HG02973 (cell line): Measurements from ENCODE around the gene TBCD.

ENCODE experiments used
- ATAC-seq: cut with Tn5 transposase; IDR thresholded peaks from one replicate; pipeline ENCODE4 v1.9.1; 2021; ENCODE audit warnings: moderate library complexity; ENCODE audit not compliant: unreplicated experiment

TBCD gene

DNA sequence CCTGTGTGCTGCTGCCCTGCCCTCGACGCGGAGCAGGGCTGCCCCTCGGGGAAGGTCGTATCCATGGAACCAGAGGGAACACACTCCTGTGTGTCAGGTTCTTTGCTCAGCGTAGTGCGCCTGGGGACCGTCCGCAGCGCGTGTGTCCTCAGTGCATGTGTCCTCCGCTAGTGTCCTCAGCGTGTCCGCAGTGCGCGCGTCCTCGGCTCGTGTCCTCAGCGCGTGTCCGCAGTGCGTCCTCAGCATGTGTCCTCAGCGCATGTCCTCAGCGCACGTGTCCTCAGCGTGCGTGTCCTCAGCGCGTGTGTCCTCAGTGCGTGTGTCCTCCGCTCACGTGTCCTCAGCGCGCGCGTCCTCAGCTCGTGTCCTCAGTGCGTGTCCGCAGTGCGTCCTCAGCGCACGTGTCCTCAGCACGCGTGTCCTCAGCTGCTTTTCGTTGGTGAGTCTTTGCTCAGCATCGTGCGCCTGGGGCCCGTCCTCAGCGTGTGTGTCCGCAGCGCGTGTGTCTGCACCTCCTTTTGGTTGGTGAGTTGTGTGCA, 147.2 kb downstream of the TBCD start:
- no peak for ATAC-seq

DNA sequence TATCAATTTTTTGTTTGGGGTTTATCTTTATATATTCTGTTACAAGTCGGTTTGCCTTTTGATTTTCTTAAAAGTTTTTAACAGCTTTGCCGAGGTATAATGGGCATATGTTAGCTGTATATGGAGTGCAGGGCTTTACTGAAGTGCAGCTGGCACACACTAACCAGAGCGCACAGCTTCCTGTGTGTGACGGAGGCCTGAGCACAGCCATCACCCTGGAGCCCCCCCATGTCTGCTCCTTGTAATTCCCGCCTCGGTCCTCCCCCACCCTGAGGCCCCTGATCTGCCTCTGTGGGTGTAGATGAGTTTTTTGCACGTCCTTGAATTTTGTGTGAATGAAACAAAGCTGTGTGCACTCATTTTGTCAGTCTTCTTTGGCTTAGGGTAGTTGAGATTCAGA, 148.1 kb downstream of the TBCD start:
- ATAC-seq = no peak

- ATAC-seq = no peak
Observed at GRCh38 chr17:82900741-82901140, 148.9 kb downstream of the TBCD start.

GRCh38 chr17:82901356-82901755, 149.5 kb downstream of the TBCD start:
- no peak for ATAC-seq

- ATAC-seq = no peak
Observed at GRCh38 chr17:82901856-82902255, 150.0 kb downstream of the TBCD start.

DNA sequence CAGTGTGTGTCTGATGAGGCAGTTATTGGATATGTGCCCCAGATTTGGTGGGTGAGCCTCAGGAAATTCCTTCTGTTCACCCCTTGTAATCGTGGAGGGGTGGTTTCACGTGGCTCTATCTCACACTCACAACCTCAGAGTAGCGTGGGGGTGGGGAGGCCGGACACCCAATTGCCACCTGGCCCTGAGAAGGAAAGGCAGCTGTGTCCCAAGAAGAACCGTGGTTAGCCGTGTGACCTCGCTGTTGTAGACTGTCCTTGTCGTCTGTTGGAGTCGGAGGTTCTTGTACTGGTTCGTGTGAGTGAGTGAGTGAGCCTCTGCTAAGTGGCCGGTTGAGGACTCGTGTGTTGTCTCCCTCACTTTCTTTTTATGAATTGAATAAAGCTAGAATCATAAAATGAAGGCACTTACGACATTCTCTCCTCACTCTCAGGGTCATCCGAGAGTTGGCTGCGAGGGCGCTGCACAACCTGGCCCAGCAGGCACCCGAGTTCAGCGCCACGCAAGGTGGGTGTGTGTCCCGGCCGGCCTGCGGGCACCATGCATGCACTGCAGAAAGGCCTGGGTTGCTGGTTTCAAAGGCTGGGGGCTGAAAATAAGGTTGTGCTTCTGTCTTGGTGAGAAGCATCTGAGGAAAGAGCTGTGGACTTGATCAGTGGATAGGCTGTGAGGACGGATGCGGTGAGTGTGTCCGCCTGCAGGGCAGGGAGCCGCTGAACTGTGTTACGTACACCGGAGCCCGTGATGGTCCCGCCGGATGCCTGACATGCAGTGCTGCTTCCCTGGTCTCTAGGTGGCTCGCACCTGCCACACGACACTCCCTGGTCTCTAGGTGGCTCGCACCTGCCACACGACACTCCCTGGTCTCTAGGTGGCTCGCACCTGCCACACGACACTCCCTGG, 151.4 kb downstream of the TBCD start:
- no peak for ATAC-seq

GRCh38 chr17:82905130-82905529, 153.3 kb downstream of the TBCD start:
- no peak for ATAC-seq

- ATAC-seq = no peak
Observed at GRCh38 chr17:82907797-82908542, 156.1 kb downstream of the TBCD start.

DNA sequence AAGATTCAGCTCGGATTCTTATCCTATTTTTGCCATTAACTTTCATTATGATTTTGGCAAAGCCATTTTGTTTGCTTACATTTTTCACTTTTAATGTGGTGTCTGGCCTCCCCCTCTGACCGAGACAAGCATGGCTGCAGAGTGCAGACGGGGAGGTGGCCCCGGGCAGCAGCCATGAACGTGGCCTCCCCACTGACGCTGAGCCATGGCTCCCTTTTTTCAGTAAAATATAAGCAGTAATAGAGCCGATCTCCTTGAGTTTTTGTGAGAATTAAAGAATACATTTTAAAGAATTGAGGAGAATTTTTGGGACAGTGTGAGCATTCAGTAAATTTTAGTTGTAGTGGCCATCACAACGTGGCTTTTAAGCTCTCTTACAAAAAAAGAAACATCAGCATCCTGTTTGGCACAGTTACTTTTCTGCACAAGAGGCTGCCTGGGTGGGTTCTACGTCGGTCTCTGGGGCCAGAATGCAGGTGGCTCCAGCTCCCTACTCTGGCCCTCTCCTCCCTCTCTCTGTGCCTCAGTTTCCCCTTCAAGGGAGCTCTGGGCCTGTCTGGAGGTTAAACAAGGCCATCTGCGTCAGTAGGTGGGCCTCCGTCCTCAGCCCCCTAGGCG, 156.8 kb downstream of the TBCD start:
- no peak for ATAC-seq

DNA sequence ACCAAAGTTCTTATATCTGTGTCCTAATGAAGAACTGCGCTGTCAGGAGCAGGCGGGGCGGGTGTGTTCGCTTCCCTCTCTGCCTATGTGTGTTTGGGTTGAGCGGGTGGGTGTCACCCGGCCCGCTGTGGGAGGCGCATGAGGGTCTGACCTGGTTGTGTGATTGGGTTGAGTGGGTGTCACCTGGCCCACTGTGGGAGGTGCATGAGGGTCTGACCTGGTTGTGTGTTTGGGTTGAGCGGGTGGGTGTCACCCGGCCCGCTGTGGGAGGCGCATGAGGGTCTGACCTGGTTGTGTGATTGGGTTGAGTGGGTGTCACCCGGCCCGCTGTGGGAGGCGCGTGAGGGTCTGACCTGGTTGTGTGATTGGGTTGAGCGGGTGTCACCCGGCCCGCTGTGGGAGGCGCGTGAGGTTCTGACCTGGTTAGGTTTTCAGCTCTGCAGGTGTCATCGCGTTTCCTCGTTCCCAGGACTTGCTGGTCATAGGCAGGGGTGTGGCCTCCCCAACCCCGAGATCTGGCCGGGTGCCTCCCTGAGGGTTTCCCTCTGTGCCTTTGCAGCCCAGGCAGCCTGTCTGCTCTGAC, 157.5 kb downstream of the TBCD start:
- no peak for ATAC-seq

- no peak for ATAC-seq
Observed at GRCh38 chr17:82910041-82910481, 158.2 kb downstream of the TBCD start.

GRCh38 chr17:82910770-82911169, 158.9 kb downstream of the TBCD start:
- ATAC-seq = no peak

- ATAC-seq = no peak
Observed at GRCh38 chr17:82911822-82912221, 160.0 kb downstream of the TBCD start.

DNA sequence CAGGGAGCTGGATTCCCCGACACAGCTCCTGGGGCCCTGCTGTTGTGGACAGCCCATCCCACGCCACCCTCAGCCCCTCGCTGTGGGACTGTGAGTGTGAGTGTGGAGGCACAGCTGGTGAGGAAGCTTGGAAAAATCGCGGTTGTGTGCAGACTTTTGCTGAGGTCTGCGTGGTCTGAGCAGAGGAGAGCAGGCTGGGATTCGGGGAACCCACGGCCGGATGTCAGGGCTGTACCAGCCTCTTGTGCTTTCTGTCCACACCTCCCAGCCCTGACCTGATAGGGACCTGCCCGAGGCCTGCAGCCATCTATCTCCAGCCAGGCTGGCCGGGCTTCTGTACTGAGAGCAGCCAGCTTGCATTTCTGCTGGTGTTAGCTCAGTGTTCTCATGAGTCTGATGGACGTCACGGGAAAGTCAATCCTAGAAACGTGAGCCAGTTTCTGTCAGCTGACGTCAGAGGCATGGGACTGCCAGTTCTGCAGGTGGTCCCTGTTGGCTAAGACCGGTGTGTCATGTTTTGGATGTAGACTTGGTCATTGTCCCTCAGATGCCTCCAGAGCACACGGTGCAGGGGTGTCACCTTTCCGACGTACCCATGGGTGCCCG, 160.7 kb downstream of the TBCD start:
- no peak for ATAC-seq

DNA sequence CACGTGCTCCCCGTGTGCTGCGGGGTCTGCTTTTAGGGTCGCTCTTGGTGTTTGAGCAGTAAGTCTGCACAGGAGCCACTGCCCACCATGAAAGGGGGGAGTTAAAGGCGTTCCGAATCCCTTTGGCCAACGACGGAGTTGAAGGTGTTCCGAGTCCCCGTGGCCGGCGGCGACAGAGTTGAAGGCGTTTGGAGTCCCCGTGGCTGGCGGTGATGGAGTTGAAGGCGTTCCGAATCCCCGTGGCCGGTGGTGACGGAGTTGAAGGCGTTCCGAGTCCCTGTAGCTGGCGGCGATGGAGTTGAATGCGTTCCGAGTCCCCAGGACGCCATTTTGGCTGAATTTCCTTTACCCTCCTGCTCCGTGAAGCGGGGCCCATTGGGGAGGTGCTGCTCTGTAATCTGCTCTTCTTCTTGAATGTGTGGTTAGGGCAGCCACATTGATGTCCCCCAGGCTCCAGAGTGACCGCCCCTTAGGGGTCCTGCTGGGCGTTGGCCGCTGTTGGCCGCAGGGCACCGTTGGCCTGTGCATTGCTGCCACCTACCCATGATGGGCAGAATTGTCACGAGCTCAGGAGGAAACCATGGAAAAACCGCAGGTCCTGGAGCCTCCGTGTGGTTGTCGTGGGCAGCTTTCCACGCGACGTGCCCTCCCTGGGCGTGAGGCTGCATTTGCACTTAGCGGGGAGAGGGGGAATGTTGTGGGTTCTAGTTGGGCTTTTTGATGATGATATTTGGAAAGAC, 161.6 kb downstream of the TBCD start:
- no peak for ATAC-seq

DNA sequence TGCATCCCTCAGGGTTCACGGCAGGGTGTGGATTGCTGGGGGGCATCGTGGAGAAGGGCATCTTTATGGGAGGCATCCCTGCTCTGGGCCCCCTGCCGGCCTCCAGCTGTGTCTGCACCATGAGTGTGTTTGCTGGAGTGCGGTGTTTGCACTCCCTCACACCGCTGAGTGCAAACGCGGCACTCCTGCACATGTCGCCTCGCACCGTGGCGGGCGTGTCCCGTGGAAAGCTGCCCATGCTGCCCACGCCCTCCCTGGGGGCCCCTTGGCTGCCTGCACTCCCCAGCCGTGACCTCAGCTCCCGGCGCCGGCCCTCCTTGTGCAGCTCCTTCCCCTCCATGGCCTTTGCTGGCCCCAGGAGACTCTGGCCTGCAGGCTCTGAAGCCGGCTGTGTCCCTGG, 162.5 kb downstream of the TBCD start:
- no peak for ATAC-seq

DNA sequence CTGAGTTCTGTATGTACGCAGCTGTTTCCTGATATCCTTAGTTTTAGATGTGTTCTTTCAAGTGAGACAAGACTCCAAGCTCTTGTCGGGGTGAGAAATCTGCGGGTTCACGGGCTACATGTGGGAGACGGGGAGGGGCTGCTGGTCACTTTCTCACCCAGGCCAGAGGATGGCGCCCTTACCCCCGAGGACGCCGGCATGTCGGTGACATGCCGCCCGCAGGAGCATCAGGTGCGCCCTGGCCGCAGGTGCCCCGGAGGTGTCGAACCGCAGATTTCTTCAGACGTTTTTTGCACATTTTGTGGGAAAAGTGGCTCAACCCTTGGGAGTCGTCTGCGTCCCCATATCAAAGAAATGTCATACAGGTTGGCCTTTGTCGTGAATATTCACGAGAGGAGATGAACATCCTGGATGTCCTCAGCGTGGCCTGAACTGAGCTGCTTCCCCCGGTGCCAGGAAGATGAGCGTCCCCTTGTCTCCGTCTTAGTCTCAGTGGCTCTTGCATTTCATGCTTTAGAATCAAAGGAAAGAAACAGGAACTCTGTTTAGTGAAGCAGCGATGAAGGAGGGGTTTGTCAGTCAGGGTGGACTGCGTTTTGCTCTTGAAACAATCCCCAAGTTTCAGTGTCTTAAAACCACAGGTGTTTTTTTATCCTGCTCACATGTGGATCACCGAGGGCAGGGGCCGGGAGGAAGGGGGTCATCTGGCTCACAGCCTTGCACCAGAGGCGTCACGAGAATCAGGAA, 163.3 kb downstream of the TBCD start:
- ATAC-seq = no peak

DNA sequence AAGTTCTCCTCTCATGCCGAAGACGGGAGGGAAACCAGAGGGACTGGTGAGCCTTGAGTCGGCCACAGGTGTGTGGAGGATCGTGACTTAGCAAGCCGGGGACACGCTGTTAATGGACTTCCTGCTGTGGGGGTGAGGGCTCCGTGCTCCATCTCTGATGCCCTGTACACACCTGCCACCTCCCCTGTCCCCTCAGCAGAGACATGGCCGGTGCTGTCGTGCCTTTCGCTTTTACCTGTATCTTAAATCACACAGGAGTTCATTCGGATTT, 163.8 kb downstream of the TBCD start:
- ATAC-seq = no peak

GRCh38 chr17:82917699-82918345, 166.0 kb downstream of the TBCD start:
- no peak for ATAC-seq
